Neural crest cell (in vitro differentiated cells): ENCODE data around the gene GLRX. TPM values are rescaled to one million over a fixed set of nuclear protein-coding genes. Genes with fewer than 3 reads are reported as not detected.
"Not testable (repeated sequence)": the region's sequence is repeated elsewhere in the genome, so short reads cannot be mapped to it uniquely, and the experiment has no call there.

Experiments
- DNase-seq: peaks from one replicate; pipeline ENCODE4 v3.0.0; 2021; ENCODE audit warnings: low read depth, mixed read lengths, low spot score
- H3K27ac Mint-ChIP-seq: one replicate; pipeline ENCODE4 v1.8.0; 2021; ENCODE audit warnings: mild to moderate bottlenecking, mixed read lengths; ENCODE audit not compliant: unreplicated experiment
- H3K27me3 Mint-ChIP-seq: 2 replicates; pipeline ENCODE4 v1.8.0; 2021; ENCODE audit warnings: low read depth, mild to moderate bottlenecking, mixed read lengths
- H3K36me3 Mint-ChIP-seq: 2 replicates; pipeline ENCODE4 v1.8.0; 2021; ENCODE audit warnings: low read depth, mild to moderate bottlenecking, mixed read lengths
- H3K4me1 Mint-ChIP-seq: 2 replicates; pipeline ENCODE4 v1.8.0; 2021; ENCODE audit warnings: mixed read lengths
- H3K4me3 Mint-ChIP-seq: one replicate; pipeline ENCODE4 v1.8.0; 2021; ENCODE audit warnings: mild to moderate bottlenecking, mixed read lengths
- H3K9me3 Mint-ChIP-seq: 2 replicates; pipeline ENCODE4 v1.8.0; 2021; ENCODE audit warnings: mixed read lengths
- CTCF ChIP-seq: fragments of 200-600 bp; sonication (generic); conservative IDR thresholded peaks from 2 replicates; pipeline ENCODE4 v1.5.0; 2021; ENCODE audit warnings: antibody characterized with exemption, mild to moderate bottlenecking
- total RNA-seq: library from RNA; stranded (reverse); gene quantifications from 2 replicates; pipeline ENCODE4 v1.2.1, GENCODE V29; 2021

The GLRX gene
- total RNA-seq, 1 donor from 2014 or later = 10.3 TPM

- Mint-ChIP-seq H3K27ac (no peak overlapping the region), H3K9me3 (no peaks in the 10 kb centered on the region), H3K4me1 (peaks cover 31% of the 10 kb centered on the region), H3K36me3 (no peaks in the 10 kb centered on the region), H3K4me3 (peak overlapping the region; percentile 22), H3K27me3 (no peaks in the 10 kb centered on the region)
- no peak for DNase-seq
- no peak for TF ChIP-seq CTCF
Observed at GRCh38 chr5:95818181-95819147, 4.1 kb downstream of the GLRX start.

- H3K9me3 Mint-ChIP-seq = no peaks in the 10 kb centered on the region
- no peak for DNase-seq
- no peaks in the 10 kb centered on the region for H3K27me3 Mint-ChIP-seq
- TF ChIP-seq CTCF = no peak
- H3K36me3 Mint-ChIP-seq = no peaks in the 10 kb centered on the region
- no peak overlapping the region for H3K27ac Mint-ChIP-seq
- H3K4me1 Mint-ChIP-seq = peaks cover 20% of the 10 kb centered on the region
- no peak overlapping the region for H3K4me3 Mint-ChIP-seq
Observed at GRCh38 chr5:95817430-95817829, 5.1 kb downstream of the GLRX start.

GRCh38 chr5:95816776-95817175, 5.8 kb downstream of the GLRX start:
- Mint-ChIP-seq H3K36me3 (no peaks in the 10 kb centered on the region), H3K27me3 (no peaks in the 10 kb centered on the region), H3K9me3 (no peaks in the 10 kb centered on the region), H3K4me3 (no peak overlapping the region), H3K27ac (no peak overlapping the region), H3K4me1 (peaks cover 14% of the 10 kb centered on the region)
- no peak for DNase-seq
- TF ChIP-seq CTCF = no peak

- H3K27ac Mint-ChIP-seq = no peak overlapping the region
- TF ChIP-seq CTCF = no peak
- no peaks in the 10 kb centered on the region for H3K9me3 Mint-ChIP-seq
- H3K36me3 Mint-ChIP-seq = no peaks in the 10 kb centered on the region
- no peaks in the 10 kb centered on the region for H3K27me3 Mint-ChIP-seq
- no peak overlapping the region for H3K4me3 Mint-ChIP-seq
- no peak for DNase-seq
- H3K4me1 Mint-ChIP-seq = peaks cover 9% of the 10 kb centered on the region
Observed at GRCh38 chr5:95816341-95816740, 6.2 kb downstream of the GLRX start.

- DNase-seq = no peak
- peaks cover 12% of the 10 kb centered on the region for H3K4me1 Mint-ChIP-seq
- no peaks in the 10 kb centered on the region for H3K36me3 Mint-ChIP-seq
- no peak overlapping the region for H3K27ac Mint-ChIP-seq
- no peaks in the 10 kb centered on the region for H3K27me3 Mint-ChIP-seq
- TF ChIP-seq CTCF = no peak
- H3K9me3 Mint-ChIP-seq = no peaks in the 10 kb centered on the region
- no peak overlapping the region for H3K4me3 Mint-ChIP-seq
Observed at GRCh38 chr5:95815155-95815729, 7.3 kb downstream of the GLRX start.

GRCh38 chr5:95813035-95813434, 9.5 kb downstream of the GLRX start:
- not testable (repeated sequence) for DNase-seq, H3K4me3 Mint-ChIP-seq, H3K27ac Mint-ChIP-seq, H3K9me3 Mint-ChIP-seq, H3K36me3 Mint-ChIP-seq, H3K27me3 Mint-ChIP-seq
- peaks cover 19% of the 10 kb centered on the region for H3K4me1 Mint-ChIP-seq
